AG04450 (cell line): ENCODE data around the gene USP12. TPM values are rescaled to one million over a fixed set of nuclear protein-coding genes. Genes with fewer than 3 reads are reported as not detected.

ENCODE experiments used
- CTCF ChIA-PET: fragments of 300-600, 350-600 bp; formaldehyde crosslinking; extraction: SDS; loops from one replicate; lab custom pipeline; 2022; ENCODE audit warnings: antibody characterized with exemption, inconsistent platforms; lab: Charles Lee
- POLR2A ChIA-PET: fragments of 350-600 bp; formaldehyde crosslinking; extraction: SDS; loops from one replicate; lab custom pipeline; 2021; ENCODE audit warnings: antibody characterized with exemption, inconsistent platforms; lab: Yijun Ruan, JAX
- DNase-seq: peaks from one replicate; pipeline ENCODE4 v3.0.0-alpha.2; 2011; ENCODE audit warnings: low read depth, low spot score
- H3K27ac ChIP-seq: one replicate; pipeline ENCODE4 v1.5.1; 2012; ENCODE audit warnings: low read depth, low read length, control low read depth
- H3K27me3 ChIP-seq: one replicate; pipeline ENCODE4 v1.6.0; 2012; ENCODE audit warnings: low read length; ENCODE audit not compliant: control insufficient read depth, insufficient read depth
- H3K4me3 ChIP-seq: 2 replicates; pipeline ENCODE4 v1.5.1; 2011; ENCODE audit warnings: mild to moderate bottlenecking, low read depth, low read length, control low read depth
- H3K9me3 ChIP-seq: 2 replicates; pipeline ENCODE4 v1.5.1; 2012; ENCODE audit warnings: low read length; ENCODE audit not compliant: control insufficient read depth, insufficient read depth
- CTCF ChIP-seq: IDR thresholded peaks from 2 replicates; pipeline ENCODE4 v1.5.1; 2011; ENCODE audit warnings: low read depth, low read length, control low read depth, inconsistent platforms
- polyA plus RNA-seq: library from polyadenylated mRNA; depleted of rRNA; stranded (reverse); fragments of >200 nt; gene quantifications from 2 replicates; pipeline ENCODE4 v1.2.3, GENCODE V29; 2011

USP12 gene
- polyA plus RNA-seq, 1 experiment = 18.0 TPM

GRCh38 chr13:27132538-27132937, 39.1 kb downstream of the USP12 start:
- CTCF ChIA-PET = no interaction called here
- no peak overlapping the region for H3K4me3 ChIP-seq
- no peaks in the 10 kb centered on the region for H3K27me3 ChIP-seq
- no peak overlapping the region for H3K27ac ChIP-seq
- DNase-seq = no peak
- POLR2A ChIA-PET = no interaction called here
- no peak for TF ChIP-seq CTCF
- peaks cover 5% of the 10 kb centered on the region; the same call in 1 of the 2 replicates for H3K9me3 ChIP-seq

GRCh38 chr13:27131906-27132305, 39.7 kb downstream of the USP12 start:
- H3K9me3 ChIP-seq = peaks cover 5% of the 10 kb centered on the region; the same call in 1 of the 2 replicates
- H3K4me3 ChIP-seq = no peak overlapping the region
- no peaks in the 10 kb centered on the region for H3K27me3 ChIP-seq
- no peak overlapping the region for H3K27ac ChIP-seq
- TF ChIP-seq CTCF = no peak
- DNase-seq = no peak
- ChIA-PET CTCF (no interaction called here), POLR2A (no interaction called here)

- POLR2A ChIA-PET = interaction anchor here (1.1 kb wide), 1 partner anchor 113 kb away, joined by 4 read pairs; no protein-coding TSS in a partner anchor
- DNase-seq = no peak
These were observed 40.5 kb downstream of the USP12 start for GRCh38 chr13:27130979-27131623.

GRCh38 chr13:27130223-27130978, 41.2 kb downstream of the USP12 start:
- DNase-seq = no peak
- ChIA-PET CTCF (interaction anchor here (1.4 to 1.5 kb wide), 2 partner anchors 145 to 232 kb away, joined by 3 to 4 read pairs; no protein-coding TSS in a partner anchor), POLR2A (interaction anchor here (1.1 kb wide), 1 partner anchor 112 kb away, joined by 4 read pairs; no protein-coding TSS in a partner anchor)
- no peak overlapping the region for H3K27ac ChIP-seq
- H3K27me3 ChIP-seq = no peaks in the 10 kb centered on the region
- peaks cover 9% of the 10 kb centered on the region for H3K9me3 ChIP-seq
- TF ChIP-seq CTCF = no peak
- H3K4me3 ChIP-seq = no peak overlapping the region

More at GRCh38 chr13:27130979-27131623, 40.5 kb downstream of the USP12 start:
- Histone ChIP-seq H3K4me3 (no peak overlapping the region), H3K9me3 (peaks cover 5% of the 10 kb centered on the region; the same call in 1 of the 2 replicates), H3K27me3 (no peaks in the 10 kb centered on the region), H3K27ac (no peak overlapping the region)
- no peak for TF ChIP-seq CTCF
- CTCF ChIA-PET = interaction anchor here (1.5 kb wide), 1 partner anchor 231 kb away, joined by 3 read pairs; no protein-coding TSS in a partner anchor
